HG03469 (cell line): Measurements from ENCODE around the gene UQCRHL.
A peak's percentile ranks its signal among the peaks of the same experiment; 100 is the strongest.
"Not testable (repeated sequence)": the region's sequence is repeated elsewhere in the genome, so short reads cannot be mapped to it uniquely, and the experiment has no call there.

Source experiments
- ATAC-seq: cut with Tn5 transposase; IDR thresholded peaks from one replicate; pipeline ENCODE4 v1.9.1; 2021; ENCODE audit warnings: mild to moderate bottlenecking, moderate library complexity, moderate number of reproducible peaks; ENCODE audit not compliant: unreplicated experiment

UQCRHL gene

DNA sequence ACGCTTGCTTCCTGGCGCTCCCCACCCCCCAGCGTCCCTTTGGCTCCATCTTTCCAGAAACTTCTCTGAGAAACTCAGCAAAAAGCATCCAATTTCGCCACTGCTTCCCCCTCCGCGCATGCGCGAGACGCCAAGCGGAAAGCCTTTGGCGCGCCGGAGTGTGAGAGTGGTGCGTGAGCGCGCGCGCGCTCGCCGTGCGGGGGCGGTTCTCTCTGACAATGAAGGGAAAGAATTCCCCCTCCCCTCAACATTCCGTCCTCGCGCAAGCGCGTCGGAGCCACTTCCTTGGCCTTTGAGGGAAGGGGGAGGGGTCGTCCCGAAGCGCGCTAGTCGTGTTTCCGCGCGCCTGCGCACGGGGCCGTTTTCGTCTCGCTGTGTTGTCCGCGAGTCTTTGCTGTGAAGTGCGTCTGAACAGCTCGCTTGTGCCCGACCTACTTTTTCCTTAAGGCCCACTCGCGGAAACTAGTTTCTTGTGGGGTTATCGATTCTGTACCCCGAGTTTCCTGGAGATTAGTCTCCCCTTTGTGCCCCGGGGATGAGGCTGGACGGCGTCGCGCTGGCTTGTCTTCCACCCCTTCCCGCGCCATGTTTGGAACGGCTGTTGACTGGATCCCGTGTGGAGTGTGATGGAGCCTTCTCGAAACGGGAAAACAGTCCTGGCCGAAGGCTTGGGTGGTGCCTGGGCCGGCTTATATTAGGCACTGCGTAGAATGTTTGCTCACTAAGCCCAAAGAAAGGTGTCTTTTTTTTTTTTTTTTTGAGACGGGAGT is 28.5 kb upstream of the UQCRHL start:
- ATAC-seq, result peak; percentile 29

DNA sequence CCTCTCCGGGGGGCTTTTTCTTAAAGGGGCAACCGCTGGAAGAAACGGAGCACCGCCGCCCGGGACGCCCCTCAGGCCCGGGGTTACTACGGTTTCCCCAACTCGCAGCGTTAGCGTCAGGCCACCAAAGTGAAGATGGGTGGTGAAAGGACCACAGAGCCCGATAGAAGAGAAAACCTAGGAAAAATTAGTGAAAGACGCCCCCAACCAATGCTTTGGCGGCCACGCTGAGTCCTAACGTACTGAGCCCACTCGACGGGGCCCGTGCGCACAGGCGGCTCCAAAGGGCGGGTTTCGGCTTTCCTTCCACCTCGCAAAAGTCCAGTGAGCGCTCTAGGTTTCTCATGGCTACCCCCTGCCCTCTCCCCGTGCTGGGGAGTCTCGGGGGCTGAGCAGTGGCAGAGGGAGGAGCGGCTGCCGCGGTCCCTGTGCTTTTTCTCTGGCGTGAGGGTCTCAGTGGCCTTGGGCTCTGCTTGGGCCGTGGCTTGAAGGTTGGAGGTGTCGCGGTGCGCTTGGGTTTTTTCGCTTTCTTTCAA is 27.8 kb upstream of the UQCRHL start:
- no peak for ATAC-seq

DNA sequence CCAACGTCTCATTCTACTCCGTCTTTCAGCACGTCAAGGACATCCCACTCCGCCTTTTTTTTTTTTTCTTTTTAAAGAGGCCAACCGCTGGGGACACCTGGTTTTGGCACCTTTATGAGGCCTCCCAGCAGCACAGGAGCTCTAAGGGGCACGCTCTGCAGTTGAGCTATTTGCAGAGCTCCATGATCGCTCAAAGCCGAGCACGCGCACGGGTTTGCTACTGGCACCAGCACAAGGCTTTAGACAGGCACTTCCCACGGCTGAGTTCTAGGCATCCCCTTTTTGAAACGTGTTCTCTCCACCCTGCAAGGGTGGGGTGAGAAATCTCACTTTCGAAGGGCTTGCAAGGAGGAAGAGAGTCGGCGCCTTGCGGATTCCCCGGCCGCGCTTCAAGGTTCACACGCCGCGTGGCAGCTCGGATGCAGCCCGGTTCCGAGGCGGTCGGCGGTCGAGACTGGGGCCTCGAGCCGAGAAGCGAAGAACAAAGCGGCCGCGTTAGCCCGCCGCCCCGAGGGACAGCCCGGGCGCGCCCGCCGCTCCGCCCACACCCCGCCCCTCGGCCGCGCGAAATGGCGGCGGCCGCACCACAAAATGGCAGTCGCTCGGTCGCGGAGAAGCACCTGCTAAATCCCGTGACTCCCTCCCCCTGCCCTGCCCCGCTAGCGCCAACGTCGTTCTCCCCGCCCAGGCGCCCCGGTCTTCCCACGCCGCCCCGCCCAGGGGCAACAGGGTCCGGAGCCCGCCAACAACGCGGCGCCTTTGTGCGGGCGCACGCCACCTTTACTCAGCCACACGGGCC is 27.2 kb upstream of the UQCRHL start:
- peak; percentile 25 for ATAC-seq

DNA sequence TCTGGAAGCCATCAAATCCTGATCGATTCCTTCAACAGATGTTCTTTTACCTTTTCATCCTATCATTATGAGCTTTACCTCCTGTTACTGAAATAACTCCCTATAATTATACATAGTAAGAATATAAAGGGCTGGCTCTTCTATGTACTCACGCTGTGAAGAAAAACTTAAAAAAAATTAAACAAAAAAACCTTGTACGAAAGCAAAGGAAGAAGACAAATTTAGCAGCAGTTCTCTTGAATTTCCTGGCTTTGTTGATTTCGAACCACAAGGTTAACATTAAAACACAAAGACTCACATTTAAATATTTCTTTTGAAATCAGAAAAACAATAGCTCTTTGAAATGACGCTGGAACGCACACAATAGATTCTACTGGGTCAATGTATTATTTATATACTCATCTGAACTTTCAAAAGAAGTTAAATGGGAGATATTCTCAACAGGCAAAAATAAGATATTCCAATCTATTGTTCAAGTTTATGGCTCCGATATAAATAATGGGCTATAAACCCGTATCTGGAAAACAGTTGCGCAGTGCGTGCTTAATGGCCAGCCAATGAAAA is 26.5 kb upstream of the UQCRHL start:
- ATAC-seq, result no peak

DNA sequence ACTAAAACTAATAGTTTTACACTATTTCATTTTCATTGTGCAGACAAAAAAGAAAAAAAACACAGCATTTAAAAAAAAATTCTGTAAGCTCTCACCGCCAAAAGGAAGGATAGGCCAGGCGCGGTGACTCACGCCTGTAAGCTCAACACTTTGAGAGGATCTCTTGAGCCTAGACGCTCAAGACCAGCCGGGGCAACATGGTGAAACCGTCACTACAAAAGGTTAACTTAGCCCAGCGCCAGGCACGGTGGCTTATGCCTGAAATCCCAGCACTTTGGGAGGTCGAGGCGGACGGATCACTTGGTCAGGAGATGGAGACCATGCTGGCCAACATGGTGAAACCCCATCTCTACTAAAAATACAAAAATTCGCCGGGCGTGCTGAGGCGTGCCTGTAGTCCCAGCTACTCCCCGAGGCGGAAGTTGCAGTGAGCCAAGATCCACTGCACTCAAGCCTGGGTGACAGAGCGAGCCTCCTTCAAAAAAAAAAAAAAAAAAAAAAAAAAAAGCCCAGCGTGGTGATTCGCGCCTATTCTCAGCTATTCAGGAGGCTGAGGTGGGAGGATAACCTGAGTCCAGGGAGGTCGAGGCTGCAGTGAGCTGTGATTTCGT is 25.7 kb upstream of the UQCRHL start:
- no peak for ATAC-seq

DNA sequence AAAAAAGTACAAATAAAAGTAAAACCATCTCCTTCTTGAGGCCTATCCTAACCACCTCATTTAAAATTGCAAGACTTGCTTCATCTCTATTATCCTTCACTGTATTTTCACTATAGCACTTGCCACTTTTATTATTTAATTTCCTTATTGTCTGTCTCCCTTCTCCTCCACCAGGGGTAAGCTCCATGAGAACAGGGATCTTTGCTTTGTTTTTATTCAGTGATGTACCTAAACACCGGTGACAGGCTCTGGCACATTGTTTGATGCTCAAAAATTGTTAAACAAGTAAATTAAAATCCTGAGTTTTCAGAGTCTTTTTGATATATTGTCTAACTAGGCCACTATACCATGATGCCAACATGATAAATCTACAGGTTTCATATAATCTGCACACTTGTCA is 22.8 kb upstream of the UQCRHL start:
- ATAC-seq, result no peak

DNA sequence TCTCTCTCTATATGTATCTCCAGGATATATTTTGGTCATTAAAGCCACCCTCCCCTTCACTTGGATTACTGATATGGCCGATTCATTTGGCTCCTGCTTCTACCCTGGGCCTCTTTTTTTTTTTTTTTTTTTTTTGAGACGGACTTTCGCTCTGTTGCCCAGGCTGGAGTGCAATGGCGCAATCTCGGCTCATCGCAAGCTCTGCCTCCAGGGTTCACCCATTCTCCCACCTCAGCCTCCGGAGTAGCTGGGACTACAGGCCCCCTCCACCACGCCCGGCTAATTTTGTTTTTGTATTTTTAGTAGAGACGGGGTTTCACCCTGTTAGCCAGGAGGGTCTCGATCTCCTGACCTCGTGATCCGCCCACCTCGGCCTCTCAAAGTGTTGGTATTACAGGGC is 21.5 kb upstream of the UQCRHL start:
- not testable (repeated sequence) for ATAC-seq

DNA sequence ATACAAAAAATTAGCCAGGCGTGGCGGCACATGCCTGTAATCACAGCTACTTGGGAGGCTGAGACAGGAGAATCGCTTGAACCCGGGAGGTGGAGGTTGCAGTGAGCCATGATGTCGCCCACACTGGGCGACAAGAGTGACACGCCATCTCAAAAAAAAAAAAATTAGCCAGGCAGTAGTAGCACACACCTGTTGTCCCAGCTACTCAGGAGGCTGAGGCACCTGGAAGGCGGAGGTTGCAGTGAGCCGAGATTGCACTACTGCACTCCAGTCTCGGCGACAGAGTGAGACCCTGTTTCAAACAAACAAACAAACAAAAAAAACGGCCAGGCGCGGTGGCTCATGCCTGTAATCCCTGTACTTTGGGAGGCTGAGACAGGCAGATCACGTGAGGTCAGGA is 20.1 kb upstream of the UQCRHL start:
- ATAC-seq, result not testable (repeated sequence)

DNA sequence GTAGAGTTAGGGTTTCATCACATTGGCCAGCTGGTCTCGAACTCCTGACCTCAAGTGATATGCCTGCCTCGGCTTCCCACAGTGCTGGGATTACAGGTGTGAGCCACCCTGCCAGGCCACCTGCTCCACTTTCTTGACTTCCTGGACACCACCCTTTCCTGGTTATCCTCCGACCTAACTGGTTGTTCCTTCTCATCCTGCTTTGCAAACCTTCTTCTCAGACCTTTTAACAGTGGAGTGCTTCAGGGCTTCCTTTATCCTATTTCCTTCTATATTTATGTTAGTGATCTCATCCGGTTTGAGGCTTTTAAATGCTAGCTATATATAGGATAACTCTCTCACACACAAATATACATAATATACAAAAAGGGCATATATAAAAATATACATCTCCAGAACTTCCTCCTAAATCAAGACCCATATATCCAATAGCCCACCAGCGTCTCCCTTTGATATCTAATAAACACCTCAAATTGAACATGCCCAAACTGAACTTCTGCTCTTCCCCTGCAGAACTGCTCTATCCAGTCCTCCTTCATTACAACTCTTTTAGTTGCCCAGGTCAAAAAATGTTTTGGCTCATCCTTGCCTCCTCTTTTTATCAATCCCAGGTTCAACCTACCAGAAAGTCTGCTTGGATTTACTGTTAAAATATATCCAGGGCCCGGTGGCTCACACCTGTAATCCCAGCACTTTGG is 19.5 kb upstream of the UQCRHL start:
- no peak for ATAC-seq

DNA sequence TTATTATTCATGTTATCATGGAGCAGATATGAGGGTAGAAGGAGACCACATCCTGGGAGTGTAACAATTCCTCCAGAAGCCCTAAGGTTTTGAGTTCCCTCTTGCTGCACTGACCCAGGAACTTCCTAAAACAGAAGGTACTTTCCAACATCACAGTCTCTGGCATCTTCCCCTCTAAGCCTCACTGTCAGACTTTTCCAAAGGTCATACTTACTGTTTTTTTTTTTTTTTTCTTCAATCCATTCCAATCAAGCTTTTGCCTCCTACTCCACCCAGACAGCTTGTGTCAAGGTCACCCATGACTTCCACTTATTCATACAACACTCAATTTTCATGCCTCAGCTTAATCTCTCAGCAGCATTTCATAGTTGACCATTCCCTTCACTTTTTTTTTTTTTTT is 18.4 kb upstream of the UQCRHL start:
- no peak for ATAC-seq

DNA sequence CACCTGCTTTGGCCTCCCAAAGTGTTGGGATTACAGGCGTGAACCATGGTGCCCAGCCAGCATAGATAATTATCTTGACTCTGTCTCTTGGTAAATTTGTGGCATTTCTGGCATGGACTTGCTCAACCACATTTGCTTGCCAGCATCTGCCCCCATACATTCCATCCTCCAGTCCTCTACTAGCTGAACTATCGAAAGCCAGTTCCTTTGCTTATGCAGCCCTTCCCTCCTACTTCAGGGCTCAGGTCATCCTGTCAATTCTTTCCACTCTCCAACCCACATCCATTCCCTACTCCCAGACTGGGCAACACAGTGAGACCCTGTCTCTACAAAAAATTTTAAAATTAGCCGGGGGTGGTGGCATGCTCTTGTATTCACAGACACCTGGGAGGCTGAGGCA is 13.0 kb upstream of the UQCRHL start:
- ATAC-seq, result no peak

DNA sequence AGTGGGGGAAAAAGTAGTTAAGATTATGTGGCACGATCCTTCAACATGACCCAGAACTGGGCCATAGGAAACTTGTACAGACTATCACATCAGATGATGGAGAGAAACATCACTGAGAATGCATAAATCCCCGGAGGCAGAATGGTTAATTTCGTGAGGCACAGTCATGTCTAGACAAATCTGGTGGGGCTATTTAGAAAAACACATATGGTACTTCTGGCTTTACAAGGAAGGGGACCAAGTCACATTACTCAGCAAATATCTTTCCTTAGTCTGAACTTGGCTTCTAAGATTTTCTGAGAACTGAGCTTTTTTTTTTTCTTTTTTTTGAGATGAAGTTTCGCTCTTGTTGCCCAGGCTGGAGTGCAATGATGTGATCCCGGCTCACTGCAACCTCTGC is 9.2 kb upstream of the UQCRHL start:
- ATAC-seq, result no peak

DNA sequence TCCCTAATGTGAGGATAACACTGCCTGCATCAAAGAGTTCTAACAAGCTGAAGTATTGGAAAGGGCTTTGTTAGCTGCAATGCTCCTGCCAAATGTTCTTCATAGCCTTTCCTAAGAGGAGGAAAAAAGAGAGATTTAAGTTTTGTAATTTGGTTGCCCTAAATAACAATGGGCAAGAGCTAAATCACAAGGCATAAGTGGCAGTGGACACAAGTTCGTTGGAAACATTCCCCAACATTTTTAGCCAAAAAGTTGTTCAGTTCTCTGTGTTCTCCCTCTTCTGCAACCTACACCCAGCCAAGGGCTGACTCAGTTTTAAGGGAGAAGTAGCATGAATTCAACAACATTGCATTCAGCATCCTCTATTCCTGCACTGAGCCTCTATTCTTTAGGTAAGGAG is 2.6 kb upstream of the UQCRHL start:
- no peak for ATAC-seq

DNA sequence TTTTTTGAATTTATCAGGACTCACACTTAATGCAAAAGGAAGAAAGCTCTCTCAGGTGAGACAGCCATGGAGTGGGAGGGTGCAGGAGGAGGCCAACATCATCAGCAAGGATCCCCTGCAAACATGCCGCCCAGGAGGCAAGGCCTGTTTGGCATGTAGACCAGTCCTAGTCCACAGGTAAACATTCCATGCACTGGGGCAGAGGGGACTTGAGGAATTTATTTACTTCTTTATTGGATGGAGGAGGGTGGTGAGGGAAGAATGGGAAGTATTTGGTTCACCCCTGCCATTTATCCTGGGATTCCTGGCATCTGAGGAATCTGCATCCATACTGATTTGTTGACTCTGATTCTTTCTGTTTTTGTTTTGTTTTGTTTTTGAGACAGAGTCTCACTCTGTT is 1.5 kb upstream of the UQCRHL start:
- ATAC-seq, result no peak

DNA sequence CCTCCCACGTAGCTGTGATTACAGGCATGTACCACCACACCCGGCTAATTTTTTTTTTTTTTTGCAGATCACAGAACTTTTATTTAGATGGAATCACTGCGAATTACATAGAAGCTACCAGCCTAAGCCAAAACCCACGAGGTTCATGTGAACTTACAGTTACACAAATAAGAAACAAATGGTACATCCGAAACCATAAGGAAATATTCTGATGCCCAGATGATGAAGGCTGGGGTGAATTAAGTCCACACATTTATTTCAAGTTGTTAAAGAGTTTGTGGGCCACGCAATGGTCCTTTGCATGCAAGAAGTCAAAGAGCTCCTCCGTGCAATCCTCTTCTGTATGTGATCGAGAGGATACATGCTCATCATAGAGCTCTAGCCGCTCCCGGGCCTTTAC is 328 bp downstream of the UQCRHL start:
- ATAC-seq, result no peak

DNA sequence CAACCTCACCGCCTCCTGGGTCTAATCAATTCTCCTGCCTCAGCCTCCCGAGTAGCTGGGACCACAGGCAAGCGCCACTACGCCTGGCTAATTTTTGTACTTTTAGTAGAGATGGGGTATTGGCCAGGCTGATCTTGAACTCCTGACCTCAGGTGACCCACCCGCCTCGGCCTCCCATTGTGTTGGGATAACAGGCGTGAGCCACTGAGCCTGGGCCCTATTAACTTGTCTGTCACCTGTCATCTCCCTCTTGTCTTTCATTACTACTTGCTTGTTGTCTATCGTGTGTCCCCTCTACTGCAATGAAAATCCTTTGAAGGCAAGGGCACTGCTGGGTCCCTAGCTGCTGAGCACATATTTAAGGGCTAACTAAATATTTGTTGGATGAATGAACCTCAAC is 3.4 kb downstream of the UQCRHL start:
- no peak for ATAC-seq

DNA sequence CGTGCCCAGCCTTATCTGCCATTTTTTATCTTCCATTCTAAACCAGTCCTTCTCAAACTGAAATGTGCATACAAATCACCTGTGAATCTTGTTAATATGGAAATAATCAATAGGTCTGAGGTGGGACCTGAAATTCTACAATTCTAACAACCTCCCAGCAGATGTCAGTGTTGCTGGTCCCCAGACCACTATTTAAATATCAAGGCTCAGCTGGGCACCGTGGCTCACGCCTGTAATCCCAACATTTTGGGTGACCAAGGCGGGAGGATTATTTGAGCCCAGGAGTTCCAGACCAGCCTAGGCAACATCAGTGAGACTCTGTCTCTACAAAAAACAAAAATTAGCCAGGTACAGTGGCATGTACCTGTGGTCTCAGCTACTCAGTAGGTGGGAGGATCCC is 4.1 kb downstream of the UQCRHL start:
- ATAC-seq, result no peak

DNA sequence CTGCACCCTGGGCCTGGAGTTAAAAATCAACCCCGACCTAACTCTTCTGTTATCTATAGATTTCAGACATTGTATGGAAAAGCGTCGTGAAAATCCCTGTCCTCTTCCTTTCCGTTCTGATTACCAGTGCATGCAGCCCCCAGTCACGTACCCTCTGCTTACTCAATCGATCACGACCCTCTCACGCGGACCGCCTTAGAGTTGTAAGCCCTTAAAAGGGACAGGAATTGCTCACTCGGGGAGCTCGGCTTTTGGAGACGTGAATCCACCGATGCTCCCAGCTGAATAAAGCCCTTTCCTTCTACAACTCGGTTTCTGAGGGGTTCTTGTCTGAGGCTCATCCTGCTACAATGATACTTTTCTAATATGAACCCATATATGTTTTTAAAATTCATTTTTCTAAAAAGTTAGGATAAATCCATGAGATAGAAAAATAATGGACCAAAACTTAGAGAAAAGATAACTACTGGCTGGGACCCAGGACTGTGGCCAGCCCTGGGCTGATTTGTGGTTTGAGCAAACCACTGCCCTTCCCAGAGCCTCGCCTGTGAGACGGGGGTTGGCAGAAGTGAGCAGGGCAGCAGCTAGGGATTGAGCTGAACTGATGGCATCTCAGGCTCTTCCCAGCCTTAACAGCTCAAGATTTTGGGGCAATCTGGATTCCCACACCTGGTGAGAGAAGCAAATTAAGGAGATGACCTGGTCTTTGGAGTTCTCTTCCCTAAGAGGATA is 5.0 kb downstream of the UQCRHL start:
- ATAC-seq, result no peak

DNA sequence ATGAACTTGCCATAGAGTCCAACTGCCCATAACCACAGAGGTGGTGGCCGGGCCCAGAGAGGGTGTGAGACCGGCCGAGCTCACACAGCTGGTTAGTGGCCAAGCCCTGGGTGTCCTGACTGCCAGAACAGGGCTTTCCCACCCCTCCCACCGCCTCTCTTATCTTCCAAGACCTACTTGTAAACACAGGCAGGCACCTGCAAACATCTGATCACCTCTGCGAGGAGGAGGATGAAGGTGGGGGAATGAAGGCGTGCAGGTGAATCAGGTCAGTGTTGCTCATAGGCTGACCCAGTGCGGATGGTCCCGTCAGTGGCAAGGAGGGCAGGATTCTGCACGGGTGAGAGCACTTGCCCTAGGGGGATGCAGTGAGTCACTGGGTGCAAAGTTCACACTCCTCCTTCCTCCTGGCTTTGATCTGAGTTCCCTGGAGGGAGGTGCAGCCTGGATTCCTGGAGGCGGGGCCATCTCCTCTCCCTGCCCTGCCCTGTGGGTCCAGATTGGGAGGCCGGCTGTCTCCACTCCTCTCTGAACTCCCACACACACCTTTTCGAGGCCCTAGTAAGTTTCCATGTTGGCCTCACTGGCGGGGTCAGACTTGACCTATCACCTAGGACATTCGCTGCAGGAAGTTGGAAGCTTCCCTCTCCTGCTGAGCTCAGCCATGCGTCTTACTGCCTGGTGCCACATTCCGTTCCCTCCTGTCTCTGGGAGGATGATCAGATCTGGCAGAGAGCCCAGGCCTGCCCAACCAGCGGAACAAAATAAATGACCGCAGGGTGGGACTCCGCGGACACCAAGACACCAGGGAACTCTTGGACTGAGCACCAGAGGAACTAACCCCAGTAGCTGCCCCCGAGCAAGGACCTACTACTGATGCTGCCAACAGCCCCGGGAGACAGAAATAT is 7.3 kb downstream of the UQCRHL start:
- no peak for ATAC-seq
